SK-N-SH (cell line): ENCODE data around the gene A4GNT.

ENCODE experiments used
- EZH2phosphoT487 ChIP-seq: fragments of 200-600 bp; sonication (generic); IDR thresholded peaks from 2 replicates; pipeline ENCODE4 v1.6.1; 2017; ENCODE audit warnings: low read depth, mixed run types, mild to moderate bottlenecking, antibody characterized with exemption, moderate library complexity, borderline replicate concordance
- SIN3A ChIP-seq: IDR thresholded peaks from 2 replicates; pipeline ENCODE4 v1.6.1; 2012; ENCODE audit warnings: low read depth, mild to moderate bottlenecking, low read length, moderate library complexity, borderline replicate concordance
- TCF12 ChIP-seq: IDR thresholded peaks from 2 replicates; pipeline ENCODE4 v1.4.0; 2012
- TF ChIP-seq, protein P1 (sequence below): IDR thresholded peaks from 2 replicates; pipeline ENCODE4 v1.4.0; 2012; ENCODE audit warnings: low read depth, borderline replicate concordance
- TF ChIP-seq, protein P2 (sequence below): fragments of 200-600 bp; sonication (generic); IDR thresholded peaks from 2 replicates; pipeline ENCODE4 v1.6.1; 2017; ENCODE audit warnings: antibody characterized with exemption, mild to moderate bottlenecking, moderate library complexity

DNA sequence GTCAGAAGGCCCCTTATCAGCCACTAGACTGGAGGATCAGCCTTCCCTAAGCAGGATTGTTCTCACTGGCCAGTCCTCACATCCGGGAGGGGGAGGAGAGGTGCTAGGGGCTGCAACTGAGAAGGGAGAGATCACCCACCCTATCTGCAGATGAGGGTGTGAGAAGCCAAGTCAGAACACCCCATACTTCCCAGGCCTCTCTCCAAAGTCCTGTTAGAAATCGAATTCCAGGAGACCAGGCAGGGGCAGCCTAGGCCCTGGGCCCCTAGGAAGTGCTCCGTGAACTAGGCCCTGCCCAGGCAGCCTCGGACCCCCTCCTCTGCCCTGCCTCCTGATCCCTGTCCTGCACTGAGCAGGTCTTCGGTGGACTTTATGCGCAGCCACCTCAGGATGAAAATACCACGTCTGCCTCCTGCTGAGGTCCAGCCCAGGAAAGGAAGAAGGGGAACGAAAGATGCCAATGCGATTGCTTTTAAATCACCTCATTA is 17.7 kb downstream of the A4GNT start:
- TF ChIP-seq, protein P1, sequence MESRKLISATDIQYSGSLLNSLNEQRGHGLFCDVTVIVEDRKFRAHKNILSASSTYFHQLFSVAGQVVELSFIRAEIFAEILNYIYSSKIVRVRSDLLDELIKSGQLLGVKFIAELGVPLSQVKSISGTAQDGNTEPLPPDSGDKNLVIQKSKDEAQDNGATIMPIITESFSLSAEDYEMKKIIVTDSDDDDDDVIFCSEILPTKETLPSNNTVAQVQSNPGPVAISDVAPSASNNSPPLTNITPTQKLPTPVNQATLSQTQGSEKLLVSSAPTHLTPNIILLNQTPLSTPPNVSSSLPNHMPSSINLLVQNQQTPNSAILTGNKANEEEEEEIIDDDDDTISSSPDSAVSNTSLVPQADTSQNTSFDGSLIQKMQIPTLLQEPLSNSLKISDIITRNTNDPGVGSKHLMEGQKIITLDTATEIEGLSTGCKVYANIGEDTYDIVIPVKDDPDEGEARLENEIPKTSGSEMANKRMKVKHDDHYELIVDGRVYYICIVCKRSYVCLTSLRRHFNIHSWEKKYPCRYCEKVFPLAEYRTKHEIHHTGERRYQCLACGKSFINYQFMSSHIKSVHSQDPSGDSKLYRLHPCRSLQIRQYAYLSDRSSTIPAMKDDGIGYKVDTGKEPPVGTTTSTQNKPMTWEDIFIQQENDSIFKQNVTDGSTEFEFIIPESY, result no peak
- TF ChIP-seq, protein P2, sequence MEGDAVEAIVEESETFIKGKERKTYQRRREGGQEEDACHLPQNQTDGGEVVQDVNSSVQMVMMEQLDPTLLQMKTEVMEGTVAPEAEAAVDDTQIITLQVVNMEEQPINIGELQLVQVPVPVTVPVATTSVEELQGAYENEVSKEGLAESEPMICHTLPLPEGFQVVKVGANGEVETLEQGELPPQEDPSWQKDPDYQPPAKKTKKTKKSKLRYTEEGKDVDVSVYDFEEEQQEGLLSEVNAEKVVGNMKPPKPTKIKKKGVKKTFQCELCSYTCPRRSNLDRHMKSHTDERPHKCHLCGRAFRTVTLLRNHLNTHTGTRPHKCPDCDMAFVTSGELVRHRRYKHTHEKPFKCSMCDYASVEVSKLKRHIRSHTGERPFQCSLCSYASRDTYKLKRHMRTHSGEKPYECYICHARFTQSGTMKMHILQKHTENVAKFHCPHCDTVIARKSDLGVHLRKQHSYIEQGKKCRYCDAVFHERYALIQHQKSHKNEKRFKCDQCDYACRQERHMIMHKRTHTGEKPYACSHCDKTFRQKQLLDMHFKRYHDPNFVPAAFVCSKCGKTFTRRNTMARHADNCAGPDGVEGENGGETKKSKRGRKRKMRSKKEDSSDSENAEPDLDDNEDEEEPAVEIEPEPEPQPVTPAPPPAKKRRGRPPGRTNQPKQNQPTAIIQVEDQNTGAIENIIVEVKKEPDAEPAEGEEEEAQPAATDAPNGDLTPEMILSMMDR, result no peak
- TF ChIP-seq TCF12 (no peak), EZH2phosphoT487 (no peak), SIN3A (no peak)
